ENCODE data around the gene ZBTB42.

- TF ChIP-seq CTCF (IDR thresholded peaks at IDR 0.05) (no peak), POLR2A (IDR thresholded peaks at IDR 0.05) (no peak), EP300 (IDR thresholded peaks at IDR 0.05) (no peak)
Observed at GRCh38 chr14:104821229-104821945, 20.5 kb downstream of the ZBTB42 start.

All from tibial nerve (tissue), 4 donors.